Central memory CD8-positive, alpha-beta T cell (primary cell): ENCODE measurements around the gene MEP1A.
"Not testable (repeated sequence)": the region's sequence is repeated elsewhere in the genome, so short reads cannot be mapped to it uniquely, and the experiment has no call there.

Experiments used
- ATAC-seq: fragments of 150-1000 bp; cut with Tn5 transposase; replicated peaks from 2 replicates; pipeline ENCODE4 v1.10.0; 2022; ENCODE audit warnings: mild to moderate bottlenecking, moderate FRiP score, moderate number of reproducible peaks; ENCODE audit not compliant: poor library complexity, severe bottlenecking; ENCODE audit errors: extremely low read depth
- DNase-seq, 2 donors: peaks; one replicate each; pipeline ENCODE4 v3.0.0; 2021; ENCODE audit warnings: low spot score in 2 of 2
- H3K27ac Mint-ChIP-seq: one replicate; pipeline ENCODE4 v1.8.0; 2022; ENCODE audit warnings: low read depth, mild to moderate bottlenecking, moderate library complexity, mixed read lengths
- H3K27me3 Mint-ChIP-seq: one replicate; pipeline ENCODE4 v1.8.0; 2022; ENCODE audit warnings: mixed read lengths
- H3K36me3 Mint-ChIP-seq: one replicate; pipeline ENCODE4 v1.8.0; 2022; ENCODE audit warnings: mild to moderate bottlenecking, moderate library complexity, mixed read lengths; ENCODE audit not compliant: insufficient read depth
- H3K4me1 Mint-ChIP-seq: one replicate; pipeline ENCODE4 v1.8.0; 2022; ENCODE audit warnings: mixed read lengths
- H3K4me3 Mint-ChIP-seq: one replicate; pipeline ENCODE4 v1.8.0; 2022; ENCODE audit warnings: mild to moderate bottlenecking, moderate library complexity, mixed read lengths
- H3K9me3 Mint-ChIP-seq: one replicate; pipeline ENCODE4 v1.8.0; 2022; ENCODE audit warnings: mixed read lengths

MEP1A gene

DNA sequence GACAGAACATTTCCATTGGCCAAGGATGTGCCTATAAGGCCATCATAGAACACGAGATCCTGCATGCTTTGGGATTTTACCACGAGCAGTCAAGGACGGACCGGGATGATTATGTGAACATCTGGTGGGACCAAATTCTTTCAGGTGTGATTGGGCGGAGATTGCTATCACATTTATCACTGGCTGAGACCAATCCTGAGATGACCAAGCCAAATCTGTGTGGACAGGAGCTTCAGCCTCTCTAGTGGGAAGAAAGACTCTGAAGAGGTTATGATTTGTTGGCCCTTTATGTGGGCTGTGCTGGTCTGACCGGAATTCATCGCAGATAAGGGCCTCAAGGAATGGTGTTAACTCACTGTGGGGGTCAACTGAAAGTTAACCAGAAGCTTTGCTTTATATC lies 26.4 kb downstream of the MEP1A start:
- Mint-ChIP-seq H3K9me3 (no peaks in the 10 kb centered on the region), H3K27me3 (peaks cover 34% of the 10 kb centered on the region), H3K4me1 (no peaks in the 10 kb centered on the region), H3K36me3 (no peaks in the 10 kb centered on the region), H3K4me3 (no peak overlapping the region), H3K27ac (no peak overlapping the region)
- ATAC-seq (no peak), DNase-seq (no peak)

DNA sequence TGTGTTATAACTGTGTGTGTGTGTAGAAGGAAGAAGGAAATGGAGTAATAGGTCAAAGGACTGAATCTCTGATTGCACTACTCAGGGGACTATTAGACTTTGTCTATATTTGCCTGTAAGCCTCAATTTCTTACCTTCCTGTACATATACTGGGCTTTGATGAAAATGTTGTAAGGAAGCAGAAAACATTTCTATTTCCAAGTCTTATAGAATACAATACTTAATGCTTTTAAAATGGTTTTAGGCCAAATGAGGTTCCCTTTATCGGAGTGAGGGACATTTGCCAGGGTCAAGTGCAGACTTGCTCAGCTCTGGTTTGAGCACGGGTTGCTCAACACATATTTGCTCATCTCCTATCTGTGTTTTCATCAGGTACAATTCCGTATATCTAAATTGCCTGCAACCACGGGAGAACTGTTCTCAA lies 28.3 kb downstream of the MEP1A start:
- DNase-seq (no peak), ATAC-seq (no peak)
- Mint-ChIP-seq H3K4me3 (no peak overlapping the region), H3K27me3 (peaks cover 22% of the 10 kb centered on the region), H3K9me3 (no peaks in the 10 kb centered on the region), H3K4me1 (no peaks in the 10 kb centered on the region), H3K27ac (no peak overlapping the region), H3K36me3 (no peaks in the 10 kb centered on the region)

DNA sequence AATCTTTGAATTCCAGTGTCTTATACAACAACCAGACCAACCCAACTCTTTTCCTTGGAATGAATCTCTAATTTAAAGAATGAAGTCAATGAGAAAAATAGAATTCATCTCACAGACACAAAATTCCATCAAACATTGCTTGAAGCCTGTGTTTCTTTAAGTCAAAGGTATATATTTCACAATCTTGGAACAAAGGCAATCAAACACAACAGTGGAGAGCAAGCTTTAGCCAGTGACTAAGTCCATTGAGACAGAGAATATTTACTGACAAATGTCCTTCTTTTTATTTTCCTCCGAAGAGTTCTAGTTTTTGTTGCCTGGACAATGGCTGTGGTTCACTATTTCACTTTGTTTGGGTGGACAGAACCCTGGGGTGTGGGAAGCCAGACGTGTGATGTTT lies 35.8 kb downstream of the MEP1A start:
- H3K27ac Mint-ChIP-seq, result no peak overlapping the region
- H3K4me3 Mint-ChIP-seq, result no peak overlapping the region
- H3K36me3 Mint-ChIP-seq, result no peaks in the 10 kb centered on the region
- H3K27me3 Mint-ChIP-seq, result peaks cover 24% of the 10 kb centered on the region
- no peaks in the 10 kb centered on the region for H3K9me3 Mint-ChIP-seq
- no peak for DNase-seq
- no peaks in the 10 kb centered on the region for H3K4me1 Mint-ChIP-seq
- ATAC-seq, result no peak

DNA sequence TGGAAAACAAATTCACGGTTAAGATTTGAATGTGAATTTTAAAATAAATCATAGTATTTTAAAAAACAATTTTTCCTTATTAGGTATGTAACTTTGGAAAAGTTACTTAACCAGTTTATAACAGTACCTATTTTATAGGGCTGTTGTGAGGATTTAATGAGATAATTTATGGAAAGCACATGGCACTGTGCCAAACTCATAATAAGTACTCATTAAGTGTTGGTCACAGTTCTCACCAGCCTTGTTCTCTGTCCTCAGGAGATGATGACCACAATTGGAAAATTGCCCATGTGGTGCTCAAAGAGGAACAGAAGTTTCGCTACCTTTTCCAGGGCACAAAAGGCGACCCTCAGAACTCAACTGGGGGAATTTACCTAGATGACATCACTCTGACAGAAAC lies 39.6 kb downstream of the MEP1A start:
- no peak overlapping the region for H3K4me3 Mint-ChIP-seq
- no peaks in the 10 kb centered on the region for H3K9me3 Mint-ChIP-seq
- H3K27ac Mint-ChIP-seq, result no peak overlapping the region
- H3K27me3 Mint-ChIP-seq, result peaks cover 25% of the 10 kb centered on the region
- no peak for ATAC-seq
- no peaks in the 10 kb centered on the region for H3K36me3 Mint-ChIP-seq
- DNase-seq, result no peak
- H3K4me1 Mint-ChIP-seq, result no peaks in the 10 kb centered on the region

DNA sequence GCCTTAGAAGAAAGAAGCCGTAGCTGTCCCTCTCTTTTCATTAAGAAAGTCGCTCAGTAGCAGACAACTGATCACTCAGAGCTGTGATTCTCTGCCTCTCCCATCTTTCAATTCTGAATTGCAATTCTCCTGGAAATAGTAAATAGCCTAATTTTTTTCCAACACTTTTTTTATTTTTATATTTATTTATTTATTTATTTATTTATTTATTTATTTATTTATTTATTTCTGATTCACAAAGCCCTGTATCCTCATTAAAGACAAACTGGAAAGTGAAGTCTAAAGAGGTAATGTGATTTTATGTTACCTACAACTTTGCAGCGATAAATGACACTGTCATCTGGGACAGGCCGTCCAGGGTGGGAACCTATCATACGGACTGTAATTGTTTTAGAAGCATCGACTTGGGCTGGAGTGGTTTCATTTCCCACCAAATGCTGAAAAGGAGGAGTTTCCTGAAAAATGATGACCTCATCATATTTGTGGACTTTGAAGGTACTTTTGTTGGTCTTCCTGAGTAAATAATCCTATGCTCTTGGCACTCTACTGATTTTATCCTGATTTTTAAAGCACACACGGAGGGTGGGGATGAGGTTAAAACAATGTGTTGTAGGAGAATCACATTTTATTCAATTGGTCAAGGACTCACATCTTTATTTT lies 41.2 kb downstream of the MEP1A start:
- H3K4me3 Mint-ChIP-seq, H3K4me1 Mint-ChIP-seq, H3K9me3 Mint-ChIP-seq, H3K27ac Mint-ChIP-seq, ATAC-seq, DNase-seq, H3K36me3 Mint-ChIP-seq: not testable (repeated sequence)
- peaks cover 15% of the 10 kb centered on the region for H3K27me3 Mint-ChIP-seq

DNA sequence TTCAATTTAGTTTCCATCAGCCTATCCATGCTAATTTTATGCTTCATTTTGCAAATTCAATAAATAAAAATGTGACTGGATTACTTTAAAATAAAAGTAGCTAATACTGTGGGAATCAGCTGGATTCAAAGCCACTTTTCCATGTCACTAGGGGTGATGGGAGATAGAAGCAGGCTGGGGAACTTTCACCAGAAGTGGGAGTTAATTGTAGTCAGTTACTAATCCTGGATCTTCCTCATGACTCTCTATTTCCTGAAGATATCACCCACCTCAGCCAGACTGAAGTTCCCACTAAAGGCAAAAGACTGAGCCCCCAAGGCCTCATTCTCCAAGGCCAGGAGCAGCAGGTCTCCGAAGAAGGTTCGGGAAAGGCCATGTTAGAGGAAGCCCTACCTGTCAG lies 41.8 kb downstream of the MEP1A start:
- DNase-seq, ATAC-seq, H3K27me3 Mint-ChIP-seq, H3K9me3 Mint-ChIP-seq, H3K4me3 Mint-ChIP-seq, H3K27ac Mint-ChIP-seq, H3K4me1 Mint-ChIP-seq, H3K36me3 Mint-ChIP-seq: not testable (repeated sequence)

DNA sequence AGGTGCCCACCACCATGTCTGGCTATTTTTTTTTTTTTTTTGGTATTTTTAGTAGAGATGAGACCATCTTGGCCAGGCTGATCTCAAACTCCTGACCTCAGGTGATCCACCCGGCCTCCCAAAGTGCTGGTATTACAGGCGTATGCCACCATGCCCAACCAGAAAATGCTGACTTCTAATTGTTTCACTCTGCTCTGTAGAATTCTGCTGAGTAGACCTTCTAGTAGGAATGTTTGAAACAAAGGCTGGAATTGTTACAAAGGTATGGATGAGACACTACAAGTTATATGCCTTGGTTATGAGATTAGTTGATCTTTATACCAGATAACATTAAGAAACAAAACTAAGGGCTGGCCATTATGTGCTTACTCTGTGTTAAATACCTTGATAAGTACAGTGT lies 44.8 kb downstream of the MEP1A start:
- H3K36me3 Mint-ChIP-seq, result peaks cover 2% of the 10 kb centered on the region
- no peak overlapping the region for H3K27ac Mint-ChIP-seq
- H3K27me3 Mint-ChIP-seq, result peaks cover 8% of the 10 kb centered on the region
- H3K4me1 Mint-ChIP-seq, result no peaks in the 10 kb centered on the region
- DNase-seq, result no peak
- no peak overlapping the region for H3K4me3 Mint-ChIP-seq
- no peaks in the 10 kb centered on the region for H3K9me3 Mint-ChIP-seq
- ATAC-seq, result no peak

DNA sequence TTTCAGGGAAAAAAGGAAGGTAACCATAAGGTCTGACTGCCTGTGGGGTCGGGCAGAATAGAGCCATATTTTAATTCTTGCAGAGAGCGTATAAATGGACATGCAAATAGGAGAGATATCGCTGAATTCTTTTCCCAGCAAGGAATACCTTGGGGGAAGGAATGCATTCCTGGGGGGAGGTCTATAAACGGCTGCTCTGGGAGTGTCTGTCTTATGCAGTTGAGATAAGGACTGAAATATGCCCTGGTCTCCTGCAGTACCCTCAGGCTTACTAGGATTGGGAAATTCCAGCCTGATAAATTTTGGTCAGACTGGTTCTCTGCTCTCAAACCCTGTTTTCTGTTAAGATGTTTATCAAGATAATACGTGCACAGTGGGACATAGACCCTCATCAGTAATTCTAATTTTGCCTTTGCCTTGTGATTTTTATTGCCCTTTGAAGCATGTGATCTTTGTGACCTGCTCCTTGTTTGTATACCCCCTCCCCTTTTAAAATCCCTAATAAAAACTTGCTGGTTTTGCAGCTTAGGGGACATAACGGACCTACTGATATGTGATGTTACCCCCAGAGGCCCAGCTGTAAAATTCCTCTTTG lies 49.2 kb downstream of the MEP1A start:
- H3K4me1 Mint-ChIP-seq, result not testable (repeated sequence)

DNA sequence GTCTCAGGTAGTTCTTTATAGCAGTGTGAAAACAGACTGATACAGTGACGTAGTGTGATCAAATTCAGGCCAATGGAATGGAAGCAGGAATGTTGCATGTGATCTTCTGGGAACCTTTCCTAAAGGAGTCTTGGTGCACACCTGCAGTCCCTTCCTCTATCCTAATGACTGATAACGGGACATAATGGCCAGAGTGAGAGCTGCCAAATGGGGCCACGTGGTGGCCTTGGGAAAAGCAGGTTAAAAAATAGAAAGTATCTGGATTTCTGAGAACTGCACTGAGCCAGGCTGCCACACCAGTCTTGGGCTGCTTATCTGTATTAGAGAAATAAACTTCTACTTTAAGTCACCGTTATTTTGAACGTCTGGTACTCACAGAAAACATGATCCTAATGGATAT lies 51.9 kb downstream of the MEP1A start:
- H3K4me1 Mint-ChIP-seq, result peaks cover 10% of the 10 kb centered on the region
- no peak for DNase-seq
- no peak for ATAC-seq
- H3K36me3 Mint-ChIP-seq, result peaks cover 2% of the 10 kb centered on the region
- H3K27me3 Mint-ChIP-seq, result peaks cover 43% of the 10 kb centered on the region
- H3K4me3 Mint-ChIP-seq, result no peak overlapping the region
- no peak overlapping the region for H3K27ac Mint-ChIP-seq
- H3K9me3 Mint-ChIP-seq, result no peaks in the 10 kb centered on the region

More for the DNA sequence above, 49.2 kb downstream of the MEP1A start:
- H3K9me3 Mint-ChIP-seq, ATAC-seq, H3K4me3 Mint-ChIP-seq, H3K36me3 Mint-ChIP-seq, H3K27ac Mint-ChIP-seq, DNase-seq: not testable (repeated sequence)
- H3K27me3 Mint-ChIP-seq, result peaks cover 20% of the 10 kb centered on the region

DNA sequence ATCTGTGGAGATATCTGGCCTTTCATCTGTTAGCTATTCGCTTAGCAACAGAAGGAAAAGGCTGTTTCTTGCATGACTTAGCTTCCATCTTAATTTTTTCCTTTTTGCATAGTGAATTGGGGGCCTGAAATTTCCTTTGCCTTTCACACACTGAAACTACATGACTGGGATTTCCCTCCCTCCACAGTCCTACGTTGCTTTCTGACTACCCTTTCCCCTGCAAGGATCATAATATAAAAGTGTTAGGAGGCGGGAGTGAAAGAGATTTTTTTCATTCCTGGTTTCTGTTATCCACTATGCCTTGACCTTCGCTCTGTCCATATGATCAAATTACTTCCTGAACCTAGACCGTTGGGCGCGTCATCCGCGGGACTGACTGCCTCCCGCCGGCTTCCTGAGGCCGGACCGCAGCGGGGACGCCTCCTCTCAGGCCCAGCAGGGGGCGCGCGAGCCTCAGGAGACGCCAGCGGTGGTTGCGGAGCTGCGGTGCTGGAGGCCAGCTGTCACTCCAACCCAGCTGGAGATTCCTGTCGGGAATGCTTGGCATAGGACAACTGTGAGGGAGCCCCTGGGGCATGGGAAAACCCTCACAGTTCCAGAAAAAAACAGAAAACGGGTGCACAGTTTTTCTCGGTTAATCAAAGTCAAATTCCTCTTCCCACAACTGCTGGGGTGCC lies 55.6 kb downstream of the MEP1A start:
- H3K27ac Mint-ChIP-seq, result no peak overlapping the region
- H3K4me1 Mint-ChIP-seq, result peaks cover 10% of the 10 kb centered on the region
- H3K9me3 Mint-ChIP-seq, result no peaks in the 10 kb centered on the region
- peaks cover 53% of the 10 kb centered on the region for H3K27me3 Mint-ChIP-seq
- no peak overlapping the region for H3K4me3 Mint-ChIP-seq
- no peak for ATAC-seq
- H3K36me3 Mint-ChIP-seq, result no peaks in the 10 kb centered on the region
- DNase-seq, result peak in 1 of 2 donors; percentile 28

DNA sequence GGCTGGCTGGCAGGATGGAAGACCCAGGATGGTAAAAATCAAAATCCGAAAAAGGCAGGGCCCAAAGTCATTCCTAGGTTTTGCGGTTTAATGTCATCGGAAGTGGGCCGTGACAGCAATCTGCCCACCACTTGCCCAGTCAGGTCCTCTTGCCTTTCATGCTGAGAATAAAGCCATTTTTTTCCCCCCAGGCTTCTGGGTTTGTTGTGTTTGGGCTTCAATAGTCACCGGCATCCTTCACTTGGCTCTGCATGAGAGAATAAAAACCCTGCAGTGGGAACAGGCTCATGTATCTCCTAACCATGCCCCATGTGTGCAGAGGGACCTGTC lies 56.1 kb downstream of the MEP1A start:
- Mint-ChIP-seq H3K27ac (no peak overlapping the region), H3K36me3 (no peaks in the 10 kb centered on the region), H3K27me3 (peaks cover 53% of the 10 kb centered on the region), H3K4me3 (no peak overlapping the region), H3K4me1 (peaks cover 10% of the 10 kb centered on the region), H3K9me3 (no peaks in the 10 kb centered on the region)
- ATAC-seq (no peak), DNase-seq (no peak)

DNA sequence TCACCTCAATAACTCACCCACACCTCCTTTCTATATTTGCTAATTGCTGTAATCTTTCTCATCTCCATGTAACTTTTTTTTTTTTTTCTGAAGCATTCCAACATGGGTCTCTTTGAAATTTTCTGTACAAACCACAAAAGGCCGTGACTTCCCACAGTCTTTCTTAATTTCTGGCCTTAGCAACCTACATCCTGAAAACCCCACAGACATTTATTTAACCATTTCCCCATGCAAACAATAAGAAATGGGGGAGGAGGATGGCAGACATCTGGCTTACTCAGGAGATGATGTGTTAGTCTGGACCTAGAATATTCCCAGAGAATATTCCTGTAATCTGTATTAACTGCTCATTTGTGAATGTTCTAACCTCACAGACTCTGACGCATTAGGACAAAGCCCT lies 57.6 kb downstream of the MEP1A start:
- Mint-ChIP-seq H3K27ac (no peak overlapping the region), H3K36me3 (no peaks in the 10 kb centered on the region), H3K27me3 (peaks cover 46% of the 10 kb centered on the region), H3K9me3 (no peaks in the 10 kb centered on the region), H3K4me3 (no peak overlapping the region), H3K4me1 (peaks cover 10% of the 10 kb centered on the region)
- DNase-seq (no peak), ATAC-seq (no peak)

DNA sequence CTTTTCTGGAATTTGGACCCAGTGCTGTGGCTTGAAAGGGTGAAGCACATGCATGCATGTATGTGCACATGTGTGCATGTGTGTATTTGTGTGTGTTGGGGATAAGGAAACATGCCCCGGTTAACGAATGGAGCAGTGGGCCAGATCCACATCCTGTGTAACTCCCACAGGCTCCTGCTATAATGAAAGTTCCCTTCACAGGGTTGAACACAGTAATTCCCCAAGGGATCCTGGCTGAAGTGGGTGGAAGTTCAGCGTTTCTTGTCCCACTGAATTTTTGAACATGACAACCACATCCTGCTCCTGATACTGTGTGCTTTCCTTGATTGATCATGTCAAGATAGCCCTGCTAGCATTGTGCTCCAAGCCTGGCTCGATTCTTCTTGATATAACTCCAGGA lies 58.4 kb downstream of the MEP1A start:
- H3K27me3 Mint-ChIP-seq, result peaks cover 46% of the 10 kb centered on the region
- H3K36me3 Mint-ChIP-seq, H3K27ac Mint-ChIP-seq, ATAC-seq, DNase-seq, H3K4me3 Mint-ChIP-seq, H3K9me3 Mint-ChIP-seq: not testable (repeated sequence)
- H3K4me1 Mint-ChIP-seq, result peaks cover 10% of the 10 kb centered on the region
